Keratinocyte (primary cell): ENCODE measurements around the gene YY1. TPM values are rescaled to one million over a fixed set of nuclear protein-coding genes. Genes with fewer than 3 reads are reported as not detected.

Source experiments
- DNase-seq: peaks from one replicate; pipeline ENCODE4 v3.0.0-alpha.2; 2011; ENCODE audit warnings: low read depth, missing footprints, low spot score
- FAIRE-seq: peaks from 2 replicates; lab custom pipeline; 2011; peaks lifted over from hg19 to GRCh38; lab: Jason Lieb, UNC
- H2AFZ ChIP-seq: 2 replicates; pipeline ENCODE4 v1.6.0; 2012; ENCODE audit warnings: low read length, control low read depth, inconsistent platforms; ENCODE audit not compliant: control insufficient read depth
- H3K27ac ChIP-seq: 2 replicates; pipeline ENCODE4 v1.5.1; 2011; ENCODE audit warnings: low read length; ENCODE audit not compliant: control insufficient read depth, insufficient read depth
- H3K27me3 ChIP-seq: 3 replicates; pipeline ENCODE4 v1.6.0; 2011; ENCODE audit warnings: low read length; ENCODE audit not compliant: control insufficient read depth, insufficient read depth; ENCODE audit errors: extremely low read depth
- H3K36me3 ChIP-seq, 2 experiments: 2 replicates in 1 of 2; 3 replicates in 1 of 2; pipeline ENCODE4 v1.5.1; 2011; ENCODE audit warnings: low read length in 2 of 2, mild to moderate bottlenecking in 1 of 2; ENCODE audit not compliant: control insufficient read depth in 2 of 2, insufficient read depth in 2 of 2; ENCODE audit errors: extremely low read depth in 1 of 2
- H3K4me1 ChIP-seq: 3 replicates; pipeline ENCODE4 v1.5.1; 2011; ENCODE audit warnings: low read length; ENCODE audit not compliant: control insufficient read depth, insufficient read depth; ENCODE audit errors: extremely low read depth
- H3K4me2 ChIP-seq: 3 replicates; pipeline ENCODE4 v1.6.0; 2011; ENCODE audit warnings: low read depth, low read length; ENCODE audit not compliant: control insufficient read depth, insufficient read depth; ENCODE audit errors: extremely low read depth
- H3K4me3 ChIP-seq, 3 experiments: fragments of 200-600 bp in 1 of 3; sonication (generic) in 1 of 3; 2 replicates in 2 of 3; 3 replicates in 1 of 3; pipeline ENCODE4 v1.5.1; 2011 to 2016; ENCODE audit warnings: low read length in 3 of 3, mild to moderate bottlenecking in 3 of 3, control low read depth in 2 of 3, inconsistent platforms in 1 of 3, low read depth in 1 of 3, mixed read lengths in 1 of 3, mixed run types in 1 of 3, moderate library complexity in 1 of 3; ENCODE audit not compliant: control insufficient read depth in 2 of 3, insufficient read depth in 2 of 3; ENCODE audit errors: extremely low read depth in 1 of 3
- H3K79me2 ChIP-seq: 2 replicates; pipeline ENCODE4 v1.6.0; 2012; ENCODE audit warnings: low read length; ENCODE audit not compliant: control insufficient read depth, insufficient read depth
- H3K9ac ChIP-seq: 3 replicates; pipeline ENCODE4 v1.6.0; 2011; ENCODE audit warnings: low read length; ENCODE audit not compliant: control insufficient read depth, insufficient read depth; ENCODE audit errors: extremely low read depth
- H3K9me1 ChIP-seq: 3 replicates; pipeline ENCODE4 v1.6.0; 2011; ENCODE audit warnings: low read length; ENCODE audit not compliant: control insufficient read depth, insufficient read depth; ENCODE audit errors: extremely low read depth
- H3K9me3 ChIP-seq: 2 replicates; pipeline ENCODE4 v1.5.1; 2012; ENCODE audit warnings: low read depth, low read length; ENCODE audit not compliant: control insufficient read depth
- H4K20me1 ChIP-seq: 3 replicates; pipeline ENCODE4 v1.6.0; 2011; ENCODE audit warnings: low read length; ENCODE audit not compliant: control insufficient read depth, insufficient read depth; ENCODE audit errors: extremely low read depth
- CTCF ChIP-seq, 3 experiments: IDR thresholded peaks in 1 of 3; conservative IDR thresholded peaks in 1 of 3; optimal IDR thresholded peaks in 1 of 3; 2 replicates in 2 of 3; 3 replicates in 1 of 3; pipeline versions ENCODE3 to v1.5.1; 2011; ENCODE audit warnings: low read length in 3 of 3, mild to moderate bottlenecking in 3 of 3, moderate library complexity in 2 of 3, control low read depth in 1 of 3, inconsistent platforms in 1 of 3; ENCODE audit not compliant: insufficient read depth in 2 of 3; ENCODE audit errors: extremely low read depth in 1 of 3
- EZH2 ChIP-seq: IDR thresholded peaks from one replicate; pipeline ENCODE4 v1.6.1; 2012; ENCODE audit warnings: inconsistent platforms, mild to moderate bottlenecking, low read length, moderate library complexity
- dilution Hi-C: fragments of 300-500 bp; cut with MboI; formaldehyde crosslinking; loops from one replicate; pipeline ENCODE4 v1.7.0; 2020; ENCODE audit warnings: low sequenced_read_pairs; ENCODE audit not compliant: extremely low pct_ligation_motif_present
- polyA plus RNA-seq, 5 experiments: library from polyadenylated mRNA; depleted of rRNA in 3 of 5; stranded (reverse) in 3 of 5; stranded (forward) in 1 of 5; unstranded in 1 of 5; fragments of >200 nt; gene quantifications; 1 replicate in 1 of 5; 2 replicates in 3 of 5; 3 replicates in 1 of 5; pipeline versions ENCODE4 v1.2.1 to v1.2.3, GENCODE V29; 2011 to 2012; ENCODE audit warnings: missing spikeins in 2 of 5, low read depth in 1 of 5, low replicate concordance in 1 of 5

YY1 gene
- polyA plus RNA-seq, 1 donor (not counting 4 experiments of a cell fraction or from before 2014, with no cell fraction given): 65.6 TPM

GRCh38 chr14:100241279-100241678 is 2.3 kb downstream of the YY1 start:
- dilution Hi-C loops: no loop called here
- H3K27me3 ChIP-seq: no peaks in the 10 kb centered on the region
- DNase-seq (no peak), FAIRE-seq (peak; percentile 26)
- H3K4me3 ChIP-seq: peak overlapping the region; percentile 63 to 79 (median 71)
- H3K9me3 ChIP-seq: no peaks in the 10 kb centered on the region
- peaks cover 83% of the 10 kb centered on the region for H3K79me2 ChIP-seq
- H3K27ac ChIP-seq: peak overlapping the region; percentile 78
- TF ChIP-seq EZH2 (no peak), CTCF (optimal IDR thresholded peaks at IDR 0.05 in 1 of 3, IDR thresholded peaks at IDR 0.05 in 1 of 3, conservative IDR thresholded peaks at IDR 0.05 in 1 of 3; ENCODE audit: extremely low read depth in 1 of 3, insufficient read depth in 2 of 3, low read length in 3 of 3) (no peak)
- peak overlapping the region; percentile 58 for H3K4me2 ChIP-seq
- H3K36me3 ChIP-seq: peaks cover 0 to 3% of the 10 kb centered on the region in 2 experiments
- H3K9me1 ChIP-seq: peaks cover 2% of the 10 kb centered on the region
- peaks cover 21% of the 10 kb centered on the region for H3K4me1 ChIP-seq
- H2AFZ ChIP-seq: no peak overlapping the region
- H3K9ac ChIP-seq: peak overlapping the region; percentile 78
- peaks cover 7% of the 10 kb centered on the region for H4K20me1 ChIP-seq

- no peak for TF ChIP-seq CTCF (optimal IDR thresholded peaks at IDR 0.05 in 1 of 3, IDR thresholded peaks at IDR 0.05 in 1 of 3, conservative IDR thresholded peaks at IDR 0.05 in 1 of 3; ENCODE audit: extremely low read depth in 1 of 3, insufficient read depth in 2 of 3, low read length in 3 of 3)
- TF ChIP-seq EZH2: no peak
- no peak overlapping the region for H3K4me2 ChIP-seq
- no peak overlapping the region for H3K4me3 ChIP-seq
- no peaks in the 10 kb centered on the region for H3K9me3 ChIP-seq
- peaks cover 0 to 3% of the 10 kb centered on the region in 2 experiments for H3K36me3 ChIP-seq
- DNase-seq: no peak
- peaks cover 2% of the 10 kb centered on the region for H3K9me1 ChIP-seq
- peaks cover 23% of the 10 kb centered on the region for H3K4me1 ChIP-seq
- no peak overlapping the region for H2AFZ ChIP-seq
- no peak for FAIRE-seq
- no peak overlapping the region for H3K9ac ChIP-seq
- H3K27ac ChIP-seq: no peak overlapping the region
- peaks cover 18% of the 10 kb centered on the region for H4K20me1 ChIP-seq
- H3K27me3 ChIP-seq: no peaks in the 10 kb centered on the region
- dilution Hi-C loops: no loop called here
- H3K79me2 ChIP-seq: peaks cover 83% of the 10 kb centered on the region
Observed at GRCh38 chr14:100243020-100243419, 4.1 kb downstream of the YY1 start.
